Measurements from ENCODE around the gene PPP1R13B.

The PPP1R13B gene

DNA sequence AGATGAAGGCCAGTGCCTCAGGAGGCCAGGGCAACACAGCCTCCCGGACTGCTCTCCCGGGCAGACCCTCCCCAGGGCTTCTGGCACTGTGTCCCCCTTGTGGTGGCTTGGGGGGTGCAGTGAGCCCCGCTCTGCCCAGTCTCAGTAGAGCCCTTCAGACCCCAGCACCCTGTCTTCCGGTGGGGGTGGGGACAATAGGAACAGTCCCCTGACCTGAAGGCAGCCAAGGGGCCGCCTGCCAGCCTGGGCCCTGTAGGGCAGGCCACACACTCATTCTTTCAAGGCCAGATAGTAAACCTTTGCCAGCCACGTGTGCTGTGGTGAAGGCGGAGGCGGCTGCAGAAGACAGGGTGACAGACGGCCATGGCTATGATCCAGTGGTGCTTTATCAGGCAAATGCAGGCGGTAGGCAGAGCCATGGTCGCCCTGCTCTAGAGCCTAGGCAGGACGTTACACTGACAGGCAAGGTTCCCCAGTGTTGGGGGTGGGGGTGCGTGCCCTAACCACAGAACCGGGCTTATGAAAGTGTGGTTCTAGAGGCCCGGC lies 116.8 kb downstream of the PPP1R13B start:
- DNase-seq (ENCODE audit: low read depth in 2 of 2), result no peak

DNA sequence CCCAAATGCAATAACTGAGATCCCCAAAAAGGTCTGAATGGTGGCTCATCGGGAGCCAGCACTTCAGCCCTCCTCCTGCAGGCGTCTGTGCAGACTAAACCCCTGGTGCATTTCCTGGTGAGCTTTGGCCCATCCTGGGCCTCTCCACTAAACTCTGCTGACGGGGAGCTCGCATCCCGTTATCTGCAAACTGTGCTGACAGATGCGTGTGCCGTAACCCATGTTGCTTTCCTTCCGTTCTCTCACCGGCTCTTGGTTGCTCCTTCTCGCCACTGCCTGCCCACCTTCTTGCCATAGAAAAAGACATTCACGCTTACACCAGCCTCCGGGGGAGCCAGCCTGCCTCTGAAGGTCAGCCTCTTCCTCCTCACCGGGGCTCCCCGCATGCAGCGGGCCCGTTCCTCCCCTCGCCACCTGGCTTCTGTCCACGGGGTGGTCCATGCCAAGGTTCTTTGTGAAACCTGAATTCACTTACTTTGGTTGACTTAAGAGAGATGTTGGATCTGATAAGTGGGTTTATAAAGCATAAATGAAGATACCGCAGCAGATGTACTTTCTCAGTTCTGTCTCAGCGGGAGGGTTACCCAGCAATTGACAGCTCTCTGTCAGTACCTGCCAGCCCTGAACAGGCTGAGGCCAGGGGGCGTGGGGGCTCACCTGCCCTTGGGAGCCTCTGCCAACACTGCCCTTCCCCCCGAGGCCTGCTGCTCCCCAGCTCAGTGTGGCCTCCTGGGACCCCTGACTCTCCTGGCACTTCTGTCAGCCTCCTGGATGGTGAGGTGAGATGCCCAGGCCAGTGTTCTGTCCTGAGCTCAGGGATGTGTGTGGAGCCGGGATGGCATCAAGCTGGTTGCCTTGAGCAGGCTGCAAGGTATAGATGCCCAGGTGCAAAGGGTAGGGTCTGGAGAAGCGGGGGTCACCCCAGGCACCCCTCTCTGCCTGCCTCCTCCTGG lies 117.6 kb downstream of the PPP1R13B start:
- no peak for DNase-seq (ENCODE audit: low read depth in 2 of 2)

DNA sequence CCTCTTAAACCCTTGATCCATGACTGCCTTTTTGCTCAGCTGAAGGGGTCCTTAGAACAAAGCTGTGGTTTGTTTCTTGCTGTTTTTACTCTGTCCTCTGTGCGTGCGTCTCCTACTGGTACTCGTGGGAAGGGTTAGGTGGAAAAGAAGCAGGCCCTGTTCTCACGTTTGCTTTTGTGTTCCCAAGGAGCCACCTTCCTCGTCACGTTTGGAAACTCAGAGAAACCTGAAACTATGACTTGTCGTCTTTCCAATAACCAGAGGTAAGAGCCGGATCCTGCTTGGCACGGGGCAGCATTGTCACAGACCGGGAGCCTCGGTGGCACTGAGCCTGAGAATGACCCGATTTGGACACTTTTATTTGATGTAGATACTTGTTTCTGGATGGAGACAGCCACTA lies 118.7 kb downstream of the PPP1R13B start:
- DNase-seq (ENCODE audit: low read depth in 2 of 2), result no peak

DNA sequence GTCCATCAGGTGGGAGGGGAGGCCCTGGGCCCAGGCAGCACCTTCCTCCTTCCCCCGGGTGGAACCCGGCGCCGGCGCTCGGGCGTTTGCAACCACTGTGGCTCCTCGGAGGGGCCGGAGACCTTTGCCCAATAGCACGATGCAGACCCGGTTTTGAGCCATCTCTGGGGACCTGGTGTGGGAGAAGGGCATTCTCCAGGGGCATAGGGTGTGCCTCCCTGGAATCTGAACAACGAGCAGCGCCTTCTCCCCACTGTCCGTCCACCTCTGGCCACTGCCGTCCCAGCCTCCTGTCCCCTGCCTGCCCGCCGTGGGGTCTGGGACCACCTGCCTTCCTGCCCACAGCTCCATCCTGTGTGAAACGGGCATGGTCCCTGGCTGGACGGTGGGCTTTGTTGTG lies 119.2 kb downstream of the PPP1R13B start:
- DNase-seq (ENCODE audit: low read depth in 2 of 2), result no peak

- no peak for DNase-seq (ENCODE audit: low read depth in 2 of 2)
These were observed 119.9 kb downstream of the PPP1R13B start for GRCh38 chr14:103727313-103727980.

GRCh38 chr14:103726474-103726873 lies 120.9 kb downstream of the PPP1R13B start:
- no peak for DNase-seq (ENCODE audit: low read depth in 2 of 2)

- DNase-seq (ENCODE audit: low read depth in 2 of 2), result no peak
These were observed 121.5 kb downstream of the PPP1R13B start for GRCh38 chr14:103725739-103726395.

- DNase-seq (ENCODE audit: low read depth in 2 of 2), result no peak
These were observed 122.2 kb downstream of the PPP1R13B start for GRCh38 chr14:103725001-103725682.

GRCh38 chr14:103724116-103724515 lies 123.3 kb downstream of the PPP1R13B start:
- DNase-seq (ENCODE audit: low read depth in 2 of 2), result no peak

- DNase-seq (ENCODE audit: low read depth in 2 of 2), result no peak
These were observed 123.7 kb downstream of the PPP1R13B start for GRCh38 chr14:103723748-103724081.

GRCh38 chr14:103721334-103722120 lies 125.8 kb downstream of the PPP1R13B start:
- DNase-seq (ENCODE audit: low read depth in 2 of 2), result peak in 1 of 2 donors; percentile 38

DNA sequence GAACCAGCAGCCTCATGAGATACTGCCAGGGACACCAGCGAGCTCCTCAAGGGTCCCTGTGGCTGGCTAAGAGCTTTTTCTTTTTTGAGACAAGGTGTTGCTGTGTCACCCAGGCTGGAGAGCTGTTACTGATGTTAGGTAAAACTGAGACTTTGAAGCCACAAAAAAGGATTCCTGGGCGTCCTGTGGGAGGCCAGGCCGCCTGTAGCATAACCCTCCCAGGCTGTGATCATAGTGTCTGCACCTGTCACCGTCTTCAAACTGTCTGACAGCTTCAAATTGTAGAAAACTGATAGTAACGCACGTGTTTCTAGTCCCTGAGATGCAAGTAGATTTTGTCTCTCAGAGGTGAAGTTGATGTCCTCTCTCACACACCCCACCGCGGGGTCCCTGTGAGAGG lies 127.6 kb downstream of the PPP1R13B start:
- no peak for DNase-seq (ENCODE audit: low read depth in 2 of 2)

- DNase-seq (ENCODE audit: low read depth in 2 of 2), result no peak
These were observed 128.8 kb downstream of the PPP1R13B start for GRCh38 chr14:103718572-103718971.

DNA sequence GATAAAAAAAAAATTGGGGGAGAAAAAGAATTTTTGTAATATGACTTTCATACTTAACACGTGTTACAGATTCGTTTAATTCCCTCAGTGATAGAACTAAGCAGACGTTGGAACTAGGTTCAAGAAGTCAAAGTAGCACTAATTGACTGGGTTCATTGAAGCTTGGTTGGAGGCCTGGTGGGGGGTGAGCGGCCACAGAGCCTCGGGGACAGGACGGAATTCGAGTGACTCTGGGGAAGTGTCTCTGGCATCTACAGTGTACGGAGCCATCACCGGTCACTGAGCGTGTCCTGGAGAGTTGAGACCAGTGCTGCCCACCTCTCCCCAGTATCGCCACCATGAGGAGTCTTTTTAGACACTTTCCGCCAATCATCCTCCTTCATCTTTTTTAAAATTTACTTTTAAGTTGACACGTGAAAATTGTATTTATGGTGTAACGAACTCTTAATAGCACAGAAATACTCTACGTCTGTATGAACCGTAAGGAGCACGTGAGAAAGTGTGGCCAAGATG lies 130.4 kb downstream of the PPP1R13B start:
- DNase-seq (ENCODE audit: low read depth in 2 of 2), result no peak

DNA sequence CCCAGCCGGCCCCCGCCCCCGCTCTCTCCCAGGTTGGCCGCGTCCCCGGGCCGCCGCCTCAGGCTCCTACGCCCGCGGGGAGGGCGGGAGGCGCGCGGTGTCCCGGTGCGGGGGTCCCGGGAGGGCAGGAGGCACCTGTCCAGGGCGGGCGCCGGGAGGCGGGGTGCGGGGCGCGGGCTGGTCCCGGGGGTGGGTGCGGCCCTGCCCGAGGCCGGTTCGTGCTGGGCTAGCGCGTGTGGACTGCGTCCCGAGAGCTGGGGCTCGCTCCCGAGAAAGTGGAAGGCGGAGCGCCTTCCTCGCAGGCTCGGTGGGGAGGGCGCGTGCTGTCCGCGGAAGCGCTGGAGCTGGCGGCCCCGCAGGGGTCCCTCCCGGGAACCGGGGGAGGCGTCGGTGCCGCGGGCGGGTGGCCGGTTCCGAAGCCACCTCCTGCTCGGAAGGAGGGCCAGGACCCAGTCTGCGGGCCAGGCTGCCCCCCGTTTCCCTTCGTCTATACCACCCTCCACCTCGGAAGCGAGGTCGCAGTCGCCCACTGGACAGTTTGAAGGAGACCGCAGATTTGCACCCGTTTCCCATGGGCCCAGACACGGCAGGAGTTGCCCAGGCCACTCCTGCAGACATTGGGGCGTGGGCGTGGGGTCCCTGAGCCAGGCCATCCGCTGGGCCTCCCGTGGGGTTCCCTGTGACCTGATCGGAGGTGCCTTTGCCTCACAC lies 131.1 kb downstream of the PPP1R13B start:
- DNase-seq (ENCODE audit: low read depth in 2 of 2), result no peak

GRCh38 chr14:103715052-103716000 lies 132.0 kb downstream of the PPP1R13B start, which contains the start of the genes XRCC3 and ZFYVE21:
Gene XRCC3 (minus strand): TSS chr14:103715451. CDS start chr14:103711087, 4,364 bp downstream.
Gene ZFYVE21 (plus strand): TSS chr14:103715810. CDS start chr14:103715842, 32 bp downstream.
- peak; percentile 99 to 100 for DNase-seq (ENCODE audit: low read depth in 2 of 2)

DNA sequence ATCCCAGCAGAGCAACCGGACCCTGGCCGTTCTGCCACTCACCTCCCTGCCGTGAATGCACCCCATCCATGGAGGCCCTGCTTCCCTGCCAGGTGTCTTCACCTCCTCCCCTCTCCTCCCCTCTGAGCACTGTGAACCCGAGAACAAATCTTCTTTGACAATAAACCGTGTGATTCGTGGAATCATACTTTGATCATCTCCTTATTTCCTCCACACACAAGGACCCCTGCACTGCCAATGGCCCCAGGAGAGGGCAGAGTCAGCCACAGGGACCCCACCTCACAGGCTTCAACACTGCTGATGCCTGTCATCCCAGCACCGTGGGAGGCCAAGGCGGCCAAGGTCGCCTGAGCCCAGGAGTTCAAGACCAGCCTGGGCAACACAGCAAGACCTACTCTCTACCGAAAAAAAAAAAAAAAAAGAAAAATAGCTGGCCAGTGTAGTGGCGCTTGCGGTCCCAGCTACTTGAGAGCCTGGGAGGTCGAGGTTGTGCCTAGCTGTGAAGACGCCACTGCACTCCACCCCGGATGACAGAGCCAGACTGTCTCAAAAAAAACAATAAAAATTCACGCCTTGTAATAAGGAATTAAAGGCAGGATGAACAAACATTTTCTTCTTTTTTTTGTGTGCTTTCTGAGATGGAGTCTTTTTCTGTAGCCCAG lies 133.2 kb downstream of the PPP1R13B start:
- DNase-seq (ENCODE audit: low read depth in 2 of 2), result no peak

Measured in stimulated activated CD4-positive, alpha-beta T cell treated with anti-CD3 and anti-CD28 coated beads, Interleukin-15, amount 100 ng/mL, for 48 hours (primary cell).